HUES48 (cell line): ENCODE measurements around the gene RSPH10B2.
A peak's percentile ranks its signal among the peaks of the same experiment; 100 is the strongest.
"Not testable (repeated sequence)": the region's sequence is repeated elsewhere in the genome, so short reads cannot be mapped to it uniquely, and the experiment has no call there.

Experiments used
- H3K27ac ChIP-seq: one replicate; pipeline ENCODE4 v1.7.0; 2013; ENCODE audit warnings: low read depth, low read length, inconsistent platforms
- H3K27me3 ChIP-seq: 2 replicates; pipeline ENCODE4 v1.6.1; 2013; ENCODE audit warnings: mild to moderate bottlenecking, low read length; ENCODE audit not compliant: control insufficient read depth, insufficient read depth
- H3K36me3 ChIP-seq: 2 replicates; pipeline ENCODE4 v1.6.1; 2013; ENCODE audit warnings: low read length; ENCODE audit not compliant: control insufficient read depth, insufficient read depth
- H3K4me1 ChIP-seq: 2 replicates; pipeline ENCODE4 v1.6.1; 2013; ENCODE audit warnings: mild to moderate bottlenecking, low read length; ENCODE audit not compliant: control insufficient read depth, insufficient read depth
- H3K4me3 ChIP-seq: 2 replicates; pipeline ENCODE4 v1.5.1; 2013; ENCODE audit warnings: mild to moderate bottlenecking, low read depth, low read length
- H3K9ac ChIP-seq: 2 replicates; pipeline ENCODE4 v1.6.1; 2013; ENCODE audit warnings: mild to moderate bottlenecking, low read depth, low read length, moderate library complexity
- H3K9me3 ChIP-seq: 2 replicates; pipeline ENCODE4 v1.6.1; 2013; ENCODE audit warnings: low read length; ENCODE audit not compliant: control insufficient read depth, insufficient read depth

RSPH10B2 gene

DNA sequence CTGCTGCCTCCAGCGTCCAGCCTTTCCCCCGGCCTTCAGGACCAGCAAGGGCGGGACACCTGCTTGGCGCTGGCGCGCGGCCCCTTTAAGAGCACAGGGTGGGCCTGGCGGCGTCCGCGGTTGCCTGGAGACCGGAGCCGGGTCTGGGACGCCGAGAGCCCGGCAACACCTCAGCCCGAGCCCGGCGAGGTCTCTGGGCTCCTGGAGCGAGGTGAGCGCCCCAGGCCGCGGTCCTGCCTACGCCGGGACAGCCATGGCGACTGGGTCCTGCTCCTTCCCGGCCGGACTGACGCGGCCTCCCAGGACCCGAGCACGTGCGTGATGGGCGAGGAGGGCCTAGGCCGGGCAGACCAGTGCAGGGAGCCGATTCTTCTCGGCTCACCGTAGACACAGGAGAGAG lies at the start of gene RSPH10B2:
RSPH10B2 (plus strand) TSS at position 140 of the 400 bp plus-strand sequence. CDS start 3,575 bp downstream, outside the sequence.
- H3K4me1 ChIP-seq, H3K27ac ChIP-seq, H3K36me3 ChIP-seq, H3K27me3 ChIP-seq, H3K9ac ChIP-seq, H3K9me3 ChIP-seq: not testable (repeated sequence)
- H3K4me3 ChIP-seq: peak within 1 kb of the TSS; percentile 50; the same call in 1 of the 2 replicates

DNA sequence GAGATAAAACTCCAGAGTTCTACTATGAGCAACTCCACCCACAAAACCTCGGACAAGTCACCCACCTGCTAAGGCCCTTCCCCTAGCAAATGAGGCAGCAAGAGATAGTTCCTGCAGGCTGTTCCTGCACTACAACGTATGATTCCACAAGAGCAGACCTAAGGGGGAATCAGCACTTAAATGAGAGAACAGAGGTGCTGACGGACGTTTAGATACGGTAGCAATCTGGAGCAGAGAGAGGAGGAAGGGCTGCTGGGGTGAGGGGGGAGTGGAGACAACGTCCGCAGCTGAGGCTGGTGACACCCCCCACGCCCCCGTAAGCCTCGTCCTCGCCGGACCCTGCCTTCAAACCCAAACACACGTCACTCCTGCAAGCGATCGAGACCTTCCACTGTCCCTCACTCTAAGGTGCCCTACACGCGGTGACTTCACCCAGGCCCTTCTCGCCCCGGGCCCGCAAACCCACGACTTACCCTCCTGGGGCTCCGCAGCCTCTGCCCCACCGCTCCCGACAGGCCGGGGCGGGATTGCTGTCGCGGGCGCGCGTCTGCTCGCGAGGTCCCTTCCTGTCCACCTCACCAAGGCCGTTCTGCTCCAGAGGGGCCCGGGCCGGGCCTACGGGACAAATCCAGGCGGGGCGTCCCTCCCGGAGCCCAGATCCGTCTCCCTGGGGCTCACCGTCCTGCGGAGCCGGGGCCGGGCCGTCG lies 47.8 kb upstream of the RSPH10B2 start:
- H3K27me3 ChIP-seq: no peaks in the 10 kb centered on the region
- peaks cover 30% of the 10 kb centered on the region for H3K36me3 ChIP-seq
- peaks cover 6% of the 10 kb centered on the region; the same call in 1 of the 2 replicates for H3K4me1 ChIP-seq
- H3K9ac ChIP-seq: peak overlapping the region; percentile 63
- peak overlapping the region; percentile 83 for H3K4me3 ChIP-seq
- peak overlapping the region; percentile 86 for H3K27ac ChIP-seq
- H3K9me3 ChIP-seq: peaks cover 17% of the 10 kb centered on the region

DNA sequence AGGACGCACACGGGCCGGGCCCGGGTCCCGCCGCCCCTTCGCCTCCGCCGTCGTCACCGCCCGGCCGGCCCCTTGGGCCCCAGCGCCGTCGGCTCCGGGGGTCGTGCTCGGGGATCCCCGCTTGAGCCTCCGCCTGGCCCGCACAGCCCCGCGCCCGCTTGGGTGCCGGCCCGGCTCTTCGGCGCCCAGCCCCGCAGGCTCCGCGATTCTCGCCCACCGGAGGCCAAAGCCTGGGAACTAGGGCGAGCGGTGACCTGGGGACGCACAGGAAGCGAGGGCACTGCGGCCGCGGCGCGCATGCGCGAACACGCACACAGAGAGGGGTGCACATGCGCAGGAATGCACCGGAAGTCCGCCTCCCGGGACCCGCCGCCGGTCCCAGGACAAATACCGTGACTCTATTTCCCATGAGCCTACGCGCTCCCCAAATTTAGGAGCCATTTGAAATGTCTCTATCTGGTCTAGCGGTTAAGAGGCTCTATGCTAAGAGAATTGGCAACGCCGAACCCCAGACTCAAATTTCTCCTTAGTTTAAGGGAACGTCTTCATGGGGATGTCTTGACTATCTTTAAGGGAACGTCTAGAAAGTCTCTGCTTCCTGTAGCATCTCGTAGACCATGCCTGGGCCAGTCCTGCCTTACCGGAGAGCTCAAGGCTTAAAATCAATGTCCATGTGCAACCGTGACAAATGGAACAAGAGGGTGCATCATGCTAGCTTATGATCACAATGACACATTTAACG lies 47.1 kb upstream of the RSPH10B2 start, which contains the start of gene ZNF12:
ZNF12 (minus strand) TSS at position 282 of the 742 bp plus-strand sequence. CDS start 1,774 bp downstream, outside the sequence.
- H3K9me3 ChIP-seq: peaks cover 14% of the 10 kb centered on the region
- H3K27ac ChIP-seq: peak within 1 kb of the TSS; percentile 86

DNA sequence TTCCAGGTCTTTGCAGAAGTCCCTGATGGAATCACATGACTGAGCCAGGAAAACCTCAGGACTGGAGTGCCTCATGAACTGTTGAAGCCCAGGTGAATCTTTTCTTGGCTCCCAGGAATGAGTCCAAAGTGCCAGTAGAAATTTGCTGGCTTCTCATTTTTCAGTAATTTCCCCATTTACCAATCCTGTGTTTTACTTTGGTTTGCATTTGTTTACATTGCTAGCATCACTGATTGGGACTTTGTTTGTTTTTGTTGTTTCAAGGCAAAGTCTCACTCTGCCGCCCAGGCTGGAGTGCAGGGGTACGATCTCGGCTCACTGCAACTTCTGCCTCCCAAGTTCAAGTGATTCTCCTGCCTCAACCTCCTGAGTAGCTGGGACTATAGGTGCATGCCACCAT lies 45.6 kb upstream of the RSPH10B2 start:
- H3K4me3 ChIP-seq: no peak overlapping the region
- H3K27ac ChIP-seq: no peak overlapping the region
- peaks cover 6% of the 10 kb centered on the region; the same call in 1 of the 2 replicates for H3K4me1 ChIP-seq
- H3K27me3 ChIP-seq: no peaks in the 10 kb centered on the region
- no peak overlapping the region for H3K9ac ChIP-seq
- peaks cover 9% of the 10 kb centered on the region for H3K9me3 ChIP-seq
- H3K36me3 ChIP-seq: peaks cover 16% of the 10 kb centered on the region

More for the DNA sequence above, 47.1 kb upstream of the RSPH10B2 start, which contains the start of gene ZNF12:
- Histone ChIP-seq H3K4me1 (peaks cover 6% of the 10 kb centered on the region; the same call in 1 of the 2 replicates), H3K4me3 (peak within 1 kb of the TSS; percentile 83), H3K27me3 (no peaks in the 10 kb centered on the region), H3K9ac (peak within 1 kb of the TSS; percentile 63), H3K36me3 (peaks cover 23% of the 10 kb centered on the region)

DNA sequence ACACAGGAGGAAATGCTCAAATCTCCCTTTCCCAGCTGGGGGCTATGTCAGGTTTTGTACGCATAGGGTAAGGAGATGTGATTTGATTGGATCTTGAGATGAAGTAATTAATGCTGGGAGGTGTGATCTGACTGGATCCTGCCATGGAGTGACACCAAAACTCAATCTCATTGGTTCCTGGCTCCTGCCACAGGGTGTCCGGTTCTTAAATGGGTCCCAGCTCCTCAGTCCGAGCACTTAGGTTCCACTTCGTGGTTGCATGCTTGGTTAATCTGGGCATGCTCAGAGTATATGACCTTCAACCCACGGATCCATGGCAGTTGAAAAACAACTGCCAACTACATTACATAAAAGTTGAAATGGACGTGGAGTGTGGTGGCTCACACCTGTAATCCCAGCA lies 44.1 kb upstream of the RSPH10B2 start:
- no peaks in the 10 kb centered on the region for H3K27me3 ChIP-seq

DNA sequence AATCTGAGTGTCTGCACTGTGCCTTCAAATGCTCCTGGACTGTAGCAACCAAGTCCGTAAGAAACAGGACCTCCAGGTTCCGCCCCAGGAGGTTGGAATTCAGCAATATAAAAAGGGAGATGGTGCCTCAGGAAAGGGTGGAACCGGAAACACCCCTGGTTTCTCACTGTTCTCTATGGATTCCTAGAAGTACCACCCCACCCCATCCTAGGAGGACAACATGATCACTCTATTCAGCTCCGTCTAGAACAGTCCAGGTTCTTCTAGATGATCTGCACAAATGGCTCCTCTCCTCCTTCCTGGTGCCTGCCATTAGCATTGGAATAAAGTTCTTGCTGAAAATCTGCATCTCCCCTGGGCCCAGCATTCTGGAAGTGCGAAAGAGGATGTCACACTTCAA lies 39.5 kb upstream of the RSPH10B2 start:
- H3K36me3 ChIP-seq: no peaks in the 10 kb centered on the region
- H3K27ac ChIP-seq: no peak overlapping the region
- no peaks in the 10 kb centered on the region for H3K27me3 ChIP-seq
- no peak overlapping the region for H3K9ac ChIP-seq
- no peaks in the 10 kb centered on the region for H3K4me1 ChIP-seq
- peaks cover 4% of the 10 kb centered on the region; the same call in 1 of the 2 replicates for H3K9me3 ChIP-seq
- no peak overlapping the region for H3K4me3 ChIP-seq

More for the DNA sequence above, 44.1 kb upstream of the RSPH10B2 start:
- H3K4me1 ChIP-seq: peaks cover 6% of the 10 kb centered on the region; the same call in 1 of the 2 replicates
- H3K9me3 ChIP-seq: peaks cover 4% of the 10 kb centered on the region; the same call in 1 of the 2 replicates
- H3K36me3 ChIP-seq: peaks cover 3% of the 10 kb centered on the region; the same call in 1 of the 2 replicates
- H3K27ac ChIP-seq: no peak overlapping the region
- no peak overlapping the region for H3K9ac ChIP-seq
- no peak overlapping the region for H3K4me3 ChIP-seq

GRCh38 chr7:6715898-6716297 lies 38.0 kb upstream of the RSPH10B2 start:
- not testable (repeated sequence) for H3K27me3 ChIP-seq, H3K4me3 ChIP-seq, H3K36me3 ChIP-seq, H3K9ac ChIP-seq, H3K9me3 ChIP-seq, H3K27ac ChIP-seq, H3K4me1 ChIP-seq

GRCh38 chr7:6718124-6718523 lies 35.8 kb upstream of the RSPH10B2 start:
- H3K9ac ChIP-seq: no peak overlapping the region
- H3K27me3 ChIP-seq: no peaks in the 10 kb centered on the region
- no peaks in the 10 kb centered on the region for H3K9me3 ChIP-seq

DNA sequence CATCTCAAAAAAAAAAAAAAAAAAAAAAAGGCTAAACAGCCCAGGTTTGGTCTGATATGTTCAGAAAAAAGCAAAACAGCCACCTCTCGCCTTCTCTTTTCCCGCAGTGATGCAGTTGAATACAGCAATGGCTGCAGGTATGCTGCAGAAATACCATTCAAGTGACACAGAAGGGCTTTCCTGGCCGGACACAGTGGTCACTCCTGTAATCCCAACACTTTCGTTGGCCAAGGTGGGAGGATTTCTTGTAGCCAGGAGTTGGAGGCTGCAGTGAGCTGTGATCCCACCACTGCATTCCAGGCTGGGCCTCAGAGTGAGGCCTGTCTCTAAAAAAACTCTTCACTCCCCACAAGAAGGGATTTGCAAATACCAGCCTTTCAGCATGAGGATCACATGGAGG lies 29.6 kb upstream of the RSPH10B2 start:
- H3K4me3 ChIP-seq, H3K9me3 ChIP-seq, H3K27me3 ChIP-seq, H3K36me3 ChIP-seq, H3K4me1 ChIP-seq, H3K27ac ChIP-seq, H3K9ac ChIP-seq: not testable (repeated sequence)

More at GRCh38 chr7:6718124-6718523, 35.8 kb upstream of the RSPH10B2 start:
- Histone ChIP-seq H3K4me3 (no peak overlapping the region), H3K4me1 (no peaks in the 10 kb centered on the region), H3K27ac (no peak overlapping the region), H3K36me3 (no peaks in the 10 kb centered on the region)

DNA sequence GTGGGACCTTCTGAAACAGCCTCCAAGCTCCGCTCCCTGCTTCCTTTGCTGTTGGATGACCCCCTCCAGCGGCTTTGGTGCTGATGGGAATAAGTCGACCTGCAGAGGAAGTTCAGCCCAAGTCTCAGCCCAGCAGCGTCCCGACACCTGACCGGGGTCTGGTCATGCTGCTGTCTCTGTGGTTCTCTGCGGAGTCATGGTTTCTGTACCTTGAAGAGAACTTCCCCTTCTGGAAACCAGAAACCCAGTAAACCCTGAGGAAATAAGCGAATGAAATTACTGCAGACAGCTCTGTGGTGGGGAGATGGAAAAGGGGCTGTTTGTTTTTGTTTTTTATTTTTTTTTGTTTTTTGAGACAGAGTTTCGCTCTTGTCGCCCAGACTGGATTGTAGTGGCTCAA lies 28.9 kb upstream of the RSPH10B2 start:
- no peak overlapping the region for H3K27ac ChIP-seq
- H3K9ac ChIP-seq: no peak overlapping the region

DNA sequence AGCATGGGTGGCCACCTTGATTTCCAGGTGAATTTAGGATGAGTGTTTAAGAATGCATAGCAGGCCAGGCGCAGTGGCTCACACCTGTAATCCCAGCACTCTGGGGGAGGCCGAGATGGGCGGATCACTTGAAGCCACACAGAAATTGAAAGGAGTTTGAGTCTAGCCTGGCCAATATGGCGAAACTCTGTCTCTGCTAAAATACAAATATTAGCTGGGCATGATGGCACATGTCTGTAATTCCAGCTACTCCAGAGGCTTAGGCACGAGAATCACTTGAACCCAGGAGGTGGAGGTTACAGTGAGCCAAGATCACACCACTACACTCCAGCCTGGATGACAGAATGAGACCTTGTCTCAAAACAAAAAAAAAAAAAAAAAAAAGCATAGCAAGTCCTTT lies 27.6 kb upstream of the RSPH10B2 start:
- not testable (repeated sequence) for H3K4me1 ChIP-seq, H3K9me3 ChIP-seq, H3K27ac ChIP-seq, H3K4me3 ChIP-seq, H3K27me3 ChIP-seq, H3K36me3 ChIP-seq, H3K9ac ChIP-seq

More for the DNA sequence above, 28.9 kb upstream of the RSPH10B2 start:
- H3K27me3 ChIP-seq: no peaks in the 10 kb centered on the region
- H3K9me3 ChIP-seq: no peaks in the 10 kb centered on the region
- no peaks in the 10 kb centered on the region for H3K36me3 ChIP-seq
- H3K4me1 ChIP-seq: no peaks in the 10 kb centered on the region
- no peak overlapping the region for H3K4me3 ChIP-seq
